T-helper 2 cell treated with Interferon-gamma antibody and Interleukin-4, amounts not matched to agents 100 ng/mL and 5 ng/mL, for 36 hours (primary cell): Measurements from ENCODE around the gene LIN9. TPM values are rescaled to one million over a fixed set of nuclear protein-coding genes. Genes with fewer than 3 reads are reported as not detected.
"Not testable (repeated sequence)": the region's sequence is repeated elsewhere in the genome, so short reads cannot be mapped to it uniquely, and the experiment has no call there.

ENCODE experiments used
- intact Hi-C: fragments of 100-400 bp; cut with micrococcal nuclease; formaldehyde crosslinking; loops from one replicate; pipeline ENCODE4 v1.15.1; 2023
- total RNA-seq: library from RNA; stranded (reverse); gene quantifications from 2 replicates; pipeline ENCODE4 v1.2.3, GENCODE V29; 2022

Gene LIN9
- total RNA-seq, 1 donor from 2014 or later: 11.1 TPM

- intact Hi-C loops: no loop called here
Measured at GRCh38 chr1:226276077-226276682, 32.8 kb downstream of the LIN9 start.

- intact Hi-C loops: no loop called here
Measured at GRCh38 chr1:226274138-226274537, 34.8 kb downstream of the LIN9 start.

- intact Hi-C loops: not testable (repeated sequence)
Measured at GRCh38 chr1:226272233-226272902, 36.6 kb downstream of the LIN9 start.

GRCh38 chr1:226268421-226269124, 40.4 kb downstream of the LIN9 start:
- intact Hi-C loops: no loop called here

GRCh38 chr1:226261818-226262217, 47.1 kb downstream of the LIN9 start:
- intact Hi-C loops: no loop called here

- intact Hi-C loops: no loop called here
Measured at GRCh38 chr1:226255380-226255779, 53.6 kb downstream of the LIN9 start.

- intact Hi-C loops: no loop called here
Measured at GRCh38 chr1:226253933-226254332, 55.0 kb downstream of the LIN9 start.

GRCh38 chr1:226252841-226253240, 56.1 kb downstream of the LIN9 start:
- intact Hi-C loops: not testable (repeated sequence)

GRCh38 chr1:226250511-226250910, 58.5 kb downstream of the LIN9 start:
- intact Hi-C loops: no loop called here

GRCh38 chr1:226248796-226249195, 60.2 kb downstream of the LIN9 start:
- intact Hi-C loops: no loop called here

- intact Hi-C loops: no loop called here
Measured at GRCh38 chr1:226248091-226248490, 60.9 kb downstream of the LIN9 start.

GRCh38 chr1:226239421-226239820, 69.5 kb downstream of the LIN9 start:
- intact Hi-C loops: no loop called here

- intact Hi-C loops: no loop called here
Measured at GRCh38 chr1:226236826-226237225, 72.1 kb downstream of the LIN9 start.

GRCh38 chr1:226233806-226234205, 75.2 kb downstream of the LIN9 start:
- intact Hi-C loops: no loop called here

- intact Hi-C loops: no loop called here
Measured at GRCh38 chr1:226233293-226233692, 75.7 kb downstream of the LIN9 start.

GRCh38 chr1:226226601-226227000, 82.4 kb downstream of the LIN9 start:
- intact Hi-C loops: no loop called here

GRCh38 chr1:226223786-226224244, 85.1 kb downstream of the LIN9 start:
- intact Hi-C loops: loop anchor here (1.0 kb wide), 1 partner anchor 109 kb away; no protein-coding TSS in a partner anchor

GRCh38 chr1:226223157-226223785, 85.7 kb downstream of the LIN9 start, which contains the start of gene MIXL1:
MIXL1 (plus strand) TSS chr1:226223664; CDS start chr1:226223682, 18 bp downstream.
- intact Hi-C loops: no loop called here

- intact Hi-C loops: no loop called here
Measured at GRCh38 chr1:226222686-226223085, 86.3 kb downstream of the LIN9 start.

- intact Hi-C loops: no loop called here
Measured at GRCh38 chr1:226220473-226221189, 88.3 kb downstream of the LIN9 start.

- intact Hi-C loops: no loop called here
Measured at GRCh38 chr1:226217273-226217672, 91.7 kb downstream of the LIN9 start.
